ENCODE results near the gene SPRR5. TPM values are rescaled to one million over a fixed set of nuclear protein-coding genes. Genes with fewer than 3 reads are reported as not detected.

Gene SPRR5
- polyA plus RNA-seq, 1 of the 3 experiments (the other 2 are of a cell fraction), result not detected

DNA sequence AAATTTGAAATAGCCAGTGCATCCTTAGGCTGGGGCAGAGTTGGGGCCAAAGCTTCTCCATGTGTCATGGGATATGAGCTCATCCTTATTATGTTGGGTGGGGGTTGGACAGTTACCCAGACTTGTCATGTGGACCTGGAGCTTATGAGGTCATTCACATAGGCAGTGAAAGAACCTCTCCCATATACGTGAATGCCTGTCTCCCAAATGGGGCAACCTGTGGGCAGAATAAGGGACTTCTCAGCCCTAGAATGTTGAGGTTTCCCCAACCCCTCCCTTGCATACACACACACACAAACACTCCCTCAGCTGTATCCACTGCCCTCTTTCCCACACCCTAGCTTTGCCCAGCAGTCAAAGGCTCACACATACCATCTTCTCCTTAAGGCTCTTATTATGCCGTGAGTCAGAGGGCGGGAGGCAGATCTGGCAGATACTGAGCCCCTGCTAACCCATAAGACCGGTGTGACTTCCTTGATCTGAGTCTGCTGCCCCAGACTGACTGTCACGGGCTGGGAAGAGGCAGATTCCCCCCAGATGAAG is 40.9 kb upstream of the SPRR5 start:
- H3K9ac ChIP-seq, result peak overlapping the region; percentile 71; the same call in 1 of the 2 replicates
- CTCF ChIA-PET, result interaction anchor here (1.7 kb wide), 1 partner anchor 36 kb away, joined by 5 read pairs; no protein-coding TSS in a partner anchor
- peak overlapping the region; percentile 61 for H3K4me2 ChIP-seq
- no peak for DNase-seq
- 1% methylated on average over 5 of the region's 5 CpGs for WGBS (ENCODE audit: low lambda C conversion rate)
- H3F3A ChIP-seq (replicated peaks; ENCODE audit: insufficient read depth), result peaks cover 35% of the 10 kb centered on the region
- H3K27me3 ChIP-seq (ENCODE audit: insufficient read depth), result no peaks in the 10 kb centered on the region
- H3K4me1 ChIP-seq (ENCODE audit: control insufficient read depth in 1 of 2, insufficient read depth in 2 of 2, low read depth in 1 of 2, low read length in 1 of 2), result peaks cover 0 to 30% of the 10 kb centered on the region in 2 experiments; a peak in 2 of 4 replicates
- no peaks in the 10 kb centered on the region for H3K36me3 ChIP-seq (replicated peaks in 1 of 2; ENCODE audit: control insufficient read depth in 1 of 2, insufficient read depth in 2 of 2, low read length in 1 of 2)
- peak overlapping the region; percentile 36; the same call in 1 of the 2 replicates for H2AFZ ChIP-seq (ENCODE audit: low read depth)
- 0 out of 4 replicates have a peak overlapping the region, but pooled peaks of 1 of the 2 experiments have one; percentile 3 for H3K4me3 ChIP-seq (ENCODE audit: low read depth in 2 of 2, low read length in 1 of 2)
- H3K79me2 ChIP-seq (ENCODE audit: insufficient read depth), result no peaks in the 10 kb centered on the region
- H3K27ac ChIP-seq (ENCODE audit: low read depth in 2 of 2, low read length in 1 of 2), result peak overlapping the region in 1 of 2 experiments; percentile 99; a peak in 2 of 4 replicates
- H4K20me1 ChIP-seq (ENCODE audit: insufficient read depth), result no peaks in the 10 kb centered on the region
- H3K9me2 ChIP-seq, result no peaks in the 10 kb centered on the region
- POLR2A ChIA-PET, result no interaction called here
- H3K9me3 ChIP-seq, result no peaks in the 10 kb centered on the region
- TF ChIP-seq CTCF (IDR thresholded peaks at IDR 0.05) (no peak), FOXJ3 (CRISPR knock-in tag; IDR thresholded peaks at IDR 0.05) (no peak), USF1 (IDR thresholded peaks at IDR 0.05; ENCODE audit: borderline replicate concordance, low read depth) (peak; percentile 18; the same call in 1 of the 2 replicates), FOXM1 (IDR thresholded peaks at IDR 0.05; ENCODE audit: low read depth) (0 out of 2 replicates have a peak, but pooled peaks have one; percentile 16), RAD21 (IDR thresholded peaks at IDR 0.05; ENCODE audit: low read length) (no peak), SIN3A (IDR thresholded peaks at IDR 0.05; ENCODE audit: borderline replicate concordance, low read depth, low read length) (peak; percentile 46; the same call in 1 of the 2 replicates), ZBTB33 (IDR thresholded peaks at IDR 0.05; ENCODE audit: borderline replicate concordance, low read depth) (no peak), RXRA (IDR thresholded peaks at IDR 0.05; ENCODE audit: borderline replicate concordance, low read depth) (peak; percentile 88), YY1 (IDR thresholded peaks at IDR 0.05; ENCODE audit: low read depth) (no peak), EZH2phosphoT487 (IDR thresholded peaks at IDR 0.05; ENCODE audit: borderline replicate concordance, low read depth) (no peak), MXI1 (IDR thresholded peaks at IDR 0.05; ENCODE audit: low read depth, low read length) (no peak), TAF1 (IDR thresholded peaks at IDR 0.05; ENCODE audit: borderline replicate concordance, low read depth, low read length) (no peak), GATA2 (CRISPR knock-in tag; IDR thresholded peaks at IDR 0.05) (no peak), PBX3 (IDR thresholded peaks at IDR 0.05) (peak; percentile 78), CHD2 (IDR thresholded peaks at IDR 0.05; ENCODE audit: low read length, partially characterized antibody) (no peak), EP300 (IDR thresholded peaks at IDR 0.05; ENCODE audit: borderline replicate concordance in 1 of 2, low read depth in 1 of 2, low read length in 1 of 2) (peak in 1 of 2 experiments; percentile 72; a peak in 1 of 4 replicates), NRF1 (IDR thresholded peaks at IDR 0.05; ENCODE audit: low read depth, low read length) (no peak), JUND (IDR thresholded peaks at IDR 0.05) (peak; percentile 78), TEAD4 (IDR thresholded peaks at IDR 0.05; ENCODE audit: borderline replicate concordance, insufficient read depth) (peak; percentile 58; the same call in 1 of the 2 replicates), RFX5 (IDR thresholded peaks at IDR 0.05; ENCODE audit: low read length) (no peak), FOSL2 (IDR thresholded peaks at IDR 0.05; ENCODE audit: borderline replicate concordance, low read depth) (peak; percentile 74), POLR2AphosphoS5 (IDR thresholded peaks at IDR 0.05; ENCODE audit: low read depth, low read length) (no peak), NFIC (IDR thresholded peaks at IDR 0.05; ENCODE audit: borderline replicate concordance) (peak; percentile 74)
- TF ChIP-seq, protein P1, sequence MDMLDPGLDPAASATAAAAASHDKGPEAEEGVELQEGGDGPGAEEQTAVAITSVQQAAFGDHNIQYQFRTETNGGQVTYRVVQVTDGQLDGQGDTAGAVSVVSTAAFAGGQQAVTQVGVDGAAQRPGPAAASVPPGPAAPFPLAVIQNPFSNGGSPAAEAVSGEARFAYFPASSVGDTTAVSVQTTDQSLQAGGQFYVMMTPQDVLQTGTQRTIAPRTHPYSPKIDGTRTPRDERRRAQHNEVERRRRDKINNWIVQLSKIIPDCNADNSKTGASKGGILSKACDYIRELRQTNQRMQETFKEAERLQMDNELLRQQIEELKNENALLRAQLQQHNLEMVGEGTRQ (IDR thresholded peaks at IDR 0.05; ENCODE audit: borderline replicate concordance, low read depth, low read length), result no peak
- TF ChIP-seq, protein P2, sequence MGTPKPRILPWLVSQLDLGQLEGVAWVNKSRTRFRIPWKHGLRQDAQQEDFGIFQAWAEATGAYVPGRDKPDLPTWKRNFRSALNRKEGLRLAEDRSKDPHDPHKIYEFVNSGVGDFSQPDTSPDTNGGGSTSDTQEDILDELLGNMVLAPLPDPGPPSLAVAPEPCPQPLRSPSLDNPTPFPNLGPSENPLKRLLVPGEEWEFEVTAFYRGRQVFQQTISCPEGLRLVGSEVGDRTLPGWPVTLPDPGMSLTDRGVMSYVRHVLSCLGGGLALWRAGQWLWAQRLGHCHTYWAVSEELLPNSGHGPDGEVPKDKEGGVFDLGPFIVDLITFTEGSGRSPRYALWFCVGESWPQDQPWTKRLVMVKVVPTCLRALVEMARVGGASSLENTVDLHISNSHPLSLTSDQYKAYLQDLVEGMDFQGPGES (IDR thresholded peaks at IDR 0.05; ENCODE audit: low read depth, low read length), result no peak
